Panc1 (cell line): ENCODE results near the gene ZER1. TPM values are rescaled to one million over a fixed set of nuclear protein-coding genes. Genes with fewer than 3 reads are reported as not detected.

Experiments used
- ATAC-seq: fragments of 200-7000 bp; cut with Tn5 transposase; 2 replicates; pipeline ENCODE4 v1.9.1; 2020; ENCODE audit warnings: mild to moderate bottlenecking, moderate library complexity
- BruUV-seq: library from RNA; stranded (reverse); fragments of 400-500 nt; replicated peaks from 2 replicates; lab custom pipeline; 2021; lab: Mats Ljungman, UMichigan
- CTCF ChIA-PET: fragments of 300-600 bp; sonication (Branson Sonifier 250); formaldehyde crosslinking; loops from one replicate; lab custom pipeline; 2022; ENCODE audit warnings: antibody characterized with exemption; lab: Charles Lee
- POLR2A ChIA-PET: fragments of 300-600 bp; sonication (Branson Sonifier 250); formaldehyde crosslinking; loops from one replicate; lab custom pipeline; 2022; ENCODE audit warnings: antibody characterized with exemption; lab: Charles Lee
- DNase-seq: peaks from one replicate; pipeline ENCODE4 v3.0.0-alpha.2; 2010; ENCODE audit warnings: low read depth, low spot score
- H3K27ac ChIP-seq: 2 replicates; pipeline ENCODE4 v1.5.1; 2011; ENCODE audit warnings: mild to moderate bottlenecking, low read length, inconsistent platforms
- H3K27me3 ChIP-seq: fragments of 200-500 bp; sonication (Bioruptor generic); 2 replicates; pipeline ENCODE4 v1.6.0; 2014; ENCODE audit warnings: low read length, inconsistent platforms; ENCODE audit not compliant: control insufficient read depth, insufficient read depth
- H3K36me3 ChIP-seq: fragments of 200-500 bp; sonication (Bioruptor generic); 2 replicates; pipeline ENCODE4 v1.5.1; 2014; ENCODE audit warnings: inconsistent platforms, mild to moderate bottlenecking, low read length, moderate library complexity; ENCODE audit not compliant: control insufficient read depth, insufficient read depth
- H3K4me1 ChIP-seq: 2 replicates; pipeline ENCODE4 v1.5.1; 2011; ENCODE audit warnings: inconsistent platforms, mild to moderate bottlenecking, low read length, moderate library complexity; ENCODE audit not compliant: control insufficient read depth, insufficient read depth
- H3K4me3 ChIP-seq, 2 experiments: 2 replicates each; pipeline ENCODE4 v1.5.1; 2011 to 2012; ENCODE audit warnings: low read depth in 2 of 2, low read length in 2 of 2, mild to moderate bottlenecking in 2 of 2, inconsistent platforms in 1 of 2, moderate library complexity in 1 of 2
- H3K9me3 ChIP-seq: fragments of 200-500 bp; sonication (Bioruptor generic); 2 replicates; pipeline ENCODE4 v1.5.1; 2014; ENCODE audit warnings: low read depth, mild to moderate bottlenecking, inconsistent platforms, low read length, moderate library complexity; ENCODE audit not compliant: control insufficient read depth, insufficient read depth
- POLR2AphosphoS5 ChIP-seq: IDR thresholded peaks from 2 replicates; pipeline ENCODE4 v1.6.1; 2012; ENCODE audit warnings: mild to moderate bottlenecking, low read depth, low read length, moderate library complexity
- SIN3A ChIP-seq: IDR thresholded peaks from 2 replicates; pipeline ENCODE4 v1.6.1; 2012; ENCODE audit warnings: low read depth, mild to moderate bottlenecking, low read length, moderate library complexity, borderline replicate concordance; ENCODE audit not compliant: insufficient read depth
- TCF7L2 ChIP-seq: IDR thresholded peaks from 2 replicates; pipeline ENCODE4 v1.6.1; 2011; ENCODE audit warnings: mild to moderate bottlenecking, low read depth, low read length, inconsistent platforms
- in situ Hi-C: cut with HindIII; loops from 2 replicates; pipeline ENCODE4 v1.10.0; 2016; ENCODE audit warnings: low sequenced_read_pairs, low pct_unique_long_range_greater_than_20kb
- intact Hi-C: fragments of 100-400 bp; cut with micrococcal nuclease; formaldehyde crosslinking; loops from one replicate; pipeline ENCODE4 v1.10.0; 2022; ENCODE audit not compliant: unreplicated experiment
- total RNA-seq: library from RNA; stranded (reverse); gene quantifications from one replicate; pipeline ENCODE4 v1.2.1, GENCODE V29; 2021; ENCODE audit not compliant: unreplicated experiment
- TF ChIP-seq, protein P1 (sequence below): fragments of 450-650 bp; IDR thresholded peaks from 2 replicates; pipeline ENCODE4 v1.5.1; 2017; ENCODE audit warnings: mild to moderate bottlenecking
- TF ChIP-seq, protein P2 (sequence below), 2 experiments: IDR thresholded peaks; 2 replicates each; pipeline ENCODE4 v1.6.1; 2011 to 2012; ENCODE audit warnings: low read depth in 2 of 2, control low read depth in 1 of 2, low read length in 1 of 2, mild to moderate bottlenecking in 1 of 2, moderate library complexity in 1 of 2; ENCODE audit not compliant: insufficient read depth in 1 of 2

Gene ZER1
- total RNA-seq, 1 experiment from 2014 or later, result 16.2 TPM

DNA sequence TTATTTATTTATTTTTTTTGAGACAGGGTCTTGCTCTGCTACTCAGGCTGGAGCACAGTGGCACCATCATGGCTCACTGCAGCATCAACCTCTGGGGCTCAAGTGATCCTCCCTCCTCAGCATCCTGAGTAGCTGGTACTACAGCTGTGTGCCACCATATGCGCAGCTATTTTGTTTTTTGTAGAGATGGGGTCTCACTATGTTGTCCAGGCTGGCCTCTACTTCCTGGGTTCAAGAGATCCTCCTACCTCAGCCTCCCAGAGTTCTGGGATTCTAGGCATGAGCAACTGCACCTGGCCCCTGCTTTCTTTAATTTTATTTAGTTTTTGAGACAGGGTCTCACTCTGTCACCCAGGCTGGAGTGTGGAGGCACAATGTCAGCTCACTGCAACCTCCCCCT is 28.3 kb downstream of the ZER1 start:
- no peaks in the 10 kb centered on the region for H3K4me1 ChIP-seq
- ChIA-PET POLR2A (no interaction called here), CTCF (no interaction called here)
- BruUV-seq, result no TSS peak
- no peaks in the 10 kb centered on the region for H3K27me3 ChIP-seq
- no peaks in the 10 kb centered on the region for H3K36me3 ChIP-seq
- no peak overlapping the region for H3K4me3 ChIP-seq
- H3K27ac ChIP-seq, result no peak overlapping the region
- in situ Hi-C loops, result no loop called here
- TF ChIP-seq, protein P1, sequence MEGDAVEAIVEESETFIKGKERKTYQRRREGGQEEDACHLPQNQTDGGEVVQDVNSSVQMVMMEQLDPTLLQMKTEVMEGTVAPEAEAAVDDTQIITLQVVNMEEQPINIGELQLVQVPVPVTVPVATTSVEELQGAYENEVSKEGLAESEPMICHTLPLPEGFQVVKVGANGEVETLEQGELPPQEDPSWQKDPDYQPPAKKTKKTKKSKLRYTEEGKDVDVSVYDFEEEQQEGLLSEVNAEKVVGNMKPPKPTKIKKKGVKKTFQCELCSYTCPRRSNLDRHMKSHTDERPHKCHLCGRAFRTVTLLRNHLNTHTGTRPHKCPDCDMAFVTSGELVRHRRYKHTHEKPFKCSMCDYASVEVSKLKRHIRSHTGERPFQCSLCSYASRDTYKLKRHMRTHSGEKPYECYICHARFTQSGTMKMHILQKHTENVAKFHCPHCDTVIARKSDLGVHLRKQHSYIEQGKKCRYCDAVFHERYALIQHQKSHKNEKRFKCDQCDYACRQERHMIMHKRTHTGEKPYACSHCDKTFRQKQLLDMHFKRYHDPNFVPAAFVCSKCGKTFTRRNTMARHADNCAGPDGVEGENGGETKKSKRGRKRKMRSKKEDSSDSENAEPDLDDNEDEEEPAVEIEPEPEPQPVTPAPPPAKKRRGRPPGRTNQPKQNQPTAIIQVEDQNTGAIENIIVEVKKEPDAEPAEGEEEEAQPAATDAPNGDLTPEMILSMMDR, result no peak
- no peak for TF ChIP-seq SIN3A
- TF ChIP-seq, protein P2, sequence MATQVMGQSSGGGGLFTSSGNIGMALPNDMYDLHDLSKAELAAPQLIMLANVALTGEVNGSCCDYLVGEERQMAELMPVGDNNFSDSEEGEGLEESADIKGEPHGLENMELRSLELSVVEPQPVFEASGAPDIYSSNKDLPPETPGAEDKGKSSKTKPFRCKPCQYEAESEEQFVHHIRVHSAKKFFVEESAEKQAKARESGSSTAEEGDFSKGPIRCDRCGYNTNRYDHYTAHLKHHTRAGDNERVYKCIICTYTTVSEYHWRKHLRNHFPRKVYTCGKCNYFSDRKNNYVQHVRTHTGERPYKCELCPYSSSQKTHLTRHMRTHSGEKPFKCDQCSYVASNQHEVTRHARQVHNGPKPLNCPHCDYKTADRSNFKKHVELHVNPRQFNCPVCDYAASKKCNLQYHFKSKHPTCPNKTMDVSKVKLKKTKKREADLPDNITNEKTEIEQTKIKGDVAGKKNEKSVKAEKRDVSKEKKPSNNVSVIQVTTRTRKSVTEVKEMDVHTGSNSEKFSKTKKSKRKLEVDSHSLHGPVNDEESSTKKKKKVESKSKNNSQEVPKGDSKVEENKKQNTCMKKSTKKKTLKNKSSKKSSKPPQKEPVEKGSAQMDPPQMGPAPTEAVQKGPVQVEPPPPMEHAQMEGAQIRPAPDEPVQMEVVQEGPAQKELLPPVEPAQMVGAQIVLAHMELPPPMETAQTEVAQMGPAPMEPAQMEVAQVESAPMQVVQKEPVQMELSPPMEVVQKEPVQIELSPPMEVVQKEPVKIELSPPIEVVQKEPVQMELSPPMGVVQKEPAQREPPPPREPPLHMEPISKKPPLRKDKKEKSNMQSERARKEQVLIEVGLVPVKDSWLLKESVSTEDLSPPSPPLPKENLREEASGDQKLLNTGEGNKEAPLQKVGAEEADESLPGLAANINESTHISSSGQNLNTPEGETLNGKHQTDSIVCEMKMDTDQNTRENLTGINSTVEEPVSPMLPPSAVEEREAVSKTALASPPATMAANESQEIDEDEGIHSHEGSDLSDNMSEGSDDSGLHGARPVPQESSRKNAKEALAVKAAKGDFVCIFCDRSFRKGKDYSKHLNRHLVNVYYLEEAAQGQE (IDR thresholded peaks at IDR 0.05; ENCODE audit: insufficient read depth in 1 of 2, low read depth in 2 of 2, low read length in 1 of 2), result no peak
- DNase-seq (no peak), ATAC-seq (no peak)
- H3K9me3 ChIP-seq, result no peaks in the 10 kb centered on the region
- intact Hi-C loops, result no loop called here

DNA sequence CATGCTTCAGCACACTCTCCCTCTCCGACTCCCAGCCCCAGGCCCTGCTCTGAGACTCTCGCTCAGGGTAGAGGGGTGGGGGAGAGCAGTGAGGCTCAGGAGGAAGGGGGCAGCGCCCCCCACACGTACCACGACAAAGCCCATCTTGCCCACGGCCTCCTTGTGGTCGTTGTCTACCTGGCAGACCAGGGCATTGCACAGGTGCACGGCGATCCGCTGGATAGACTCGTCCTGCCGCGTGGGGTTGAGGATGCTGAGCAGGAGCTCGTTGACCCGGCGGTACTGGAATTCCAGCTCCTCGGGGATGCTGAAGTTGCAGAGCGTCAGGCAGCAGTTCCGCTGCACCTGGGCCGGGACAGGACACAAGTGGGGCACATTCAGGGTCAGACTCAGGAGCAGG is 29.3 kb downstream of the ZER1 start:
- intact Hi-C loops, result no loop called here
- no TSS peak for BruUV-seq
- CTCF ChIA-PET, result no interaction called here
- no peak for DNase-seq
- no peak for ATAC-seq
- H3K4me3 ChIP-seq, result no peak overlapping the region
- no peak overlapping the region for H3K27ac ChIP-seq
- TF ChIP-seq, protein P2 (IDR thresholded peaks at IDR 0.05; ENCODE audit: insufficient read depth in 1 of 2, low read depth in 2 of 2, low read length in 1 of 2), result no peak
- TF ChIP-seq SIN3A, result no peak
- TF ChIP-seq, protein P1, result no peak
- TF ChIP-seq POLR2AphosphoS5, result no peak
- TF ChIP-seq TCF7L2, result no peak
- H3K27me3 ChIP-seq, result no peaks in the 10 kb centered on the region
- no peaks in the 10 kb centered on the region for H3K36me3 ChIP-seq
- POLR2A ChIA-PET, result no interaction called here
- no peaks in the 10 kb centered on the region for H3K9me3 ChIP-seq
- in situ Hi-C loops, result no loop called here
- H3K4me1 ChIP-seq, result no peaks in the 10 kb centered on the region
